K562 (cell line): Measurements from ENCODE around the gene TMEM181. TPM values are rescaled to one million over a fixed set of nuclear protein-coding genes. Genes with fewer than 3 reads are reported as not detected.

Experiments
- ATAC-seq: fragments of 200-7000 bp; cut with Tn5 transposase; 3 replicates; pipeline ENCODE4 v1.9.1; 2020; ENCODE audit warnings: moderate library complexity
- BruUV-seq: library from RNA; stranded (reverse); fragments of 400-500 nt; replicated peaks from 2 replicates; lab custom pipeline; 2021; lab: Mats Ljungman, UMichigan
- CTCF ChIA-PET: fragments of 300-600 bp; formaldehyde crosslinking; extraction: SDS; loops from one replicate; lab custom pipeline; 2021; ENCODE audit warnings: low intra/inter-chr PET ratio; lab: Yijun Ruan, JAX
- POLR2A ChIA-PET: fragments of 300-600, 350-650 bp; sonication (Branson Sonifier 250); formaldehyde crosslinking; extraction: SDS; loops from one replicate; lab custom pipeline; 2021; ENCODE audit warnings: antibody characterized with exemption, inconsistent platforms; lab: Yijun Ruan, JAX
- DNase-seq, 4 experiments: peaks; one replicate each; pipeline versions ENCODE4 v3.0.0 to v3.0.0-alpha.2; 2011 to 2018; ENCODE audit warnings: low spot score in 3 of 4, mixed read lengths in 3 of 4; ENCODE audit errors: extremely low read depth in 1 of 4
- FAIRE-seq: peaks from 2 replicates; lab custom pipeline; 2011; peaks lifted over from hg19 to GRCh38; lab: Jason Lieb, UNC
- H2AFZ ChIP-seq: 2 replicates; pipeline ENCODE4 v1.6.0; 2011; ENCODE audit warnings: low read depth, low read length, control low read depth, inconsistent platforms
- H3K27ac ChIP-seq: fragments of 200-600 bp; 3 replicates; pipeline ENCODE4 v1.8.0; 2011; ENCODE audit warnings: low read depth, mild to moderate bottlenecking, control low read depth, inconsistent platforms, low read length, moderate library complexity, mixed read lengths; ENCODE audit errors: extremely low read depth
- H3K27me3 ChIP-seq, 2 experiments: fragments of 300-600 bp in 1 of 2; 2 replicates in 1 of 2; 3 replicates in 1 of 2; pipeline versions ENCODE4 v1.6.0 to v1.8.0; 2011; ENCODE audit warnings: inconsistent platforms in 2 of 2, low read length in 2 of 2, mild to moderate bottlenecking in 1 of 2, mixed read lengths in 1 of 2, moderate library complexity in 1 of 2; ENCODE audit not compliant: control insufficient read depth in 2 of 2, insufficient read depth in 2 of 2
- H3K36me3 ChIP-seq: fragments of 300-600 bp; 3 replicates; pipeline ENCODE4 v1.8.0; 2011; ENCODE audit warnings: mild to moderate bottlenecking, low read length, inconsistent platforms; ENCODE audit not compliant: control insufficient read depth, insufficient read depth
- H3K4me1 ChIP-seq, 2 experiments: fragments of 200-600 bp in 1 of 2; replicated peaks in 1 of 2; 2 replicates in 1 of 2; 3 replicates in 1 of 2; pipeline versions ENCODE4 v1.5.1 to v1.8.0; 2011; ENCODE audit warnings: inconsistent platforms in 2 of 2, low read length in 2 of 2, mild to moderate bottlenecking in 1 of 2, mixed read lengths in 1 of 2, moderate library complexity in 1 of 2; ENCODE audit not compliant: control insufficient read depth in 2 of 2, insufficient read depth in 2 of 2
- H3K4me2 ChIP-seq: 2 replicates; pipeline ENCODE4 v1.6.1; 2011; ENCODE audit warnings: low read length, control low read depth, inconsistent platforms, mixed read lengths; ENCODE audit not compliant: insufficient read depth
- H3K4me3 ChIP-seq: fragments of 200-600 bp; sonication (generic), shearing (Covaris generic); 2 replicates; pipeline ENCODE4 v1.5.1; 2016; ENCODE audit warnings: control low read depth, inconsistent platforms
- H3K79me2 ChIP-seq: fragments of 200-600 bp; 3 replicates; pipeline ENCODE4 v1.8.0; 2011; ENCODE audit warnings: low read length, inconsistent platforms; ENCODE audit not compliant: control insufficient read depth, insufficient read depth
- H3K9ac ChIP-seq, 2 experiments: 2 replicates each; pipeline versions ENCODE4 v1.6.0 to v1.6.1; 2011; ENCODE audit warnings: low read depth in 2 of 2, low read length in 2 of 2, control low read depth in 1 of 2, inconsistent platforms in 1 of 2, mild to moderate bottlenecking in 1 of 2, mixed read lengths in 1 of 2; ENCODE audit not compliant: insufficient read depth in 1 of 2
- H3K9me1 ChIP-seq: one replicate; pipeline ENCODE4 v1.6.0; 2011; ENCODE audit warnings: inconsistent platforms, mild to moderate bottlenecking, low read length, moderate library complexity; ENCODE audit not compliant: control insufficient read depth, insufficient read depth
- H3K9me3 ChIP-seq: replicated peaks from 2 replicates; pipeline ENCODE4 v1.5.1; 2011; ENCODE audit warnings: low read depth, low read length, inconsistent platforms; ENCODE audit not compliant: control insufficient read depth, insufficient read depth
- H4K20me1 ChIP-seq: replicated peaks from 2 replicates; pipeline ENCODE4 v1.6.1; 2011; ENCODE audit warnings: low read length, inconsistent platforms, mixed read lengths; ENCODE audit not compliant: control insufficient read depth, insufficient read depth
- CBFB ChIP-seq: sonication (generic); formaldehyde crosslinking; IDR thresholded peaks from 2 replicates; pipeline ENCODE4 v1.4.0; 2020; ENCODE audit warnings: mild to moderate bottlenecking, missing genetic modification reagents
- E2F1 ChIP-seq: sonication (generic); formaldehyde crosslinking; IDR thresholded peaks from 2 replicates; pipeline ENCODE4 v1.8.1; 2023; ENCODE audit warnings: mild to moderate bottlenecking, missing genetic modification reagents, moderate library complexity
- IRF2 ChIP-seq: sonication (generic); formaldehyde crosslinking; IDR thresholded peaks from 2 replicates; pipeline ENCODE4 v1.8.1; 2022; ENCODE audit warnings: mild to moderate bottlenecking, missing genetic modification reagents
- MAFK ChIP-seq: IDR thresholded peaks from 2 replicates; pipeline ENCODE4 v1.6.1; 2011; ENCODE audit warnings: low read length, improper control_type of control experiment
- NFIC ChIP-seq: fragments of 450-650 bp; IDR thresholded peaks from 2 replicates; pipeline ENCODE4 v1.6.1; 2017; ENCODE audit warnings: mild to moderate bottlenecking, inconsistent platforms
- NFIX ChIP-seq: fragments of 250-450 bp; sonication (Bioruptor Pico); IDR thresholded peaks from 2 replicates; pipeline ENCODE4 v1.4.0; 2020; ENCODE audit warnings: low read depth, mild to moderate bottlenecking, moderate library complexity
- ZNF655 ChIP-seq: fragments of 250-450 bp; sonication (Bioruptor Pico); IDR thresholded peaks from 2 replicates; pipeline ENCODE4 v1.5.0; 2021
- ZNF696 ChIP-seq: fragments of 250-450 bp; sonication (Bioruptor Pico); conservative IDR thresholded peaks from 2 replicates; pipeline ENCODE4 v1.4.0; 2020; ENCODE audit warnings: mild to moderate bottlenecking, moderate library complexity
- WGBS: fragments of 100-300 bp; shearing (Covaris generic); methylation state at CpG from one replicate; pipeline ENCODE4 v1.1.6; 2016; ENCODE audit warnings: low coverage, mixed read lengths; ENCODE audit not compliant: insufficient coverage; ENCODE audit errors: missing lambda C conversion rate; 5-methylcytosine and 5-hydroxymethylcytosine counted together
- in situ Hi-C: fragments of 300-500 bp; cut with MboI; formaldehyde crosslinking; loops from 4 replicates; pipeline ENCODE4 v1.15.0; 2018; ENCODE audit warnings: inconsistent platforms, mixed read lengths
- intact Hi-C: fragments of 100-400 bp; cut with micrococcal nuclease; formaldehyde crosslinking; loops from 2 replicates; pipeline ENCODE4 v1.14.2; 2022
- polyA plus RNA-seq, 8 experiments: library from polyadenylated mRNA; depleted of rRNA in 4 of 8; stranded (reverse) in 5 of 8; unstranded in 3 of 8; fragments of >200 nt; fragmentation: Nextera tagmentation in 2 of 8; fragmentation: Illumina TruSeq in 1 of 8; extraction: Ambion mirVana in 2 of 8; extraction: Trizol in 1 of 8; gene quantifications; 2 replicates each; pipeline versions ENCODE4 v1.2.1 to v1.2.3, GENCODE V29; 2011 to 2014; ENCODE audit warnings: inconsistent platforms in 1 of 8, missing spikeins in 1 of 8
- total RNA-seq, 7 experiments: library from RNA; depleted of rRNA in 6 of 7; stranded (reverse); fragments of >200 nt in 6 of 7; fragmentation: Illumina TruSeq in 2 of 7; extraction: Trizol in 2 of 7; gene quantifications; 2 replicates each; pipeline versions ENCODE4 v1.2.1 to v1.2.3, GENCODE V29; 2011 to 2021; ENCODE audit warnings: low replicate concordance in 1 of 7

TMEM181 gene
- total and polyA plus RNA-seq, 9 of the 15 experiments (the other 6 are each of a cell fraction or from before 2014, with no cell fraction given): 5.6 to 27.2 (median 19.9) TPM

GRCh38 chr6:158647501-158647900 lies 87.6 kb downstream of the TMEM181 start:
- Histone ChIP-seq H2AFZ (no peak overlapping the region), H3K4me3 (no peak overlapping the region), H3K9ac (no peak overlapping the region), H3K79me2 (peaks cover 20% of the 10 kb centered on the region), H3K9me3 (no peaks in the 10 kb centered on the region), H3K27me3 (peaks cover 8 to 15% of the 10 kb centered on the region in 2 experiments; a peak in 3 of 5 replicates), H3K4me1 (peaks cover 10 to 18% of the 10 kb centered on the region in 2 experiments; a peak in 4 of 5 replicates), H3K9me1 (no peaks in the 10 kb centered on the region), H3K4me2 (no peak overlapping the region), H3K27ac (no peak overlapping the region), H3K36me3 (0 out of 3 replicates have a peak, but pooled peaks cover 6% of the 10 kb centered on the region), H4K20me1 (no peaks in the 10 kb centered on the region)
- DNase-seq (no peak), FAIRE-seq (no peak), ATAC-seq (no peak)
- intact Hi-C loops: no loop called here
- ChIA-PET POLR2A (interaction anchor here (1.3 to 1.5 kb wide), 2 partner anchors 10 to 12 kb away, joined by 3 to 5 read pairs; no protein-coding TSS in a partner anchor), CTCF (no interaction called here)
- TF ChIP-seq IRF2 (no peak), MAFK (no peak), NFIX (CRISPR knock-in tag) (peak; percentile 53; the same call in 1 of the 2 replicates), ZNF655 (CRISPR knock-in tag) (no peak), CBFB (no peak), ZNF696 (CRISPR knock-in tag) (no peak), E2F1 (CRISPR knock-in tag) (no peak), NFIC (peak; percentile 91)
- in situ Hi-C loops: no loop called here
- no TSS peak for BruUV-seq
- 6% methylated on average over 4 of the region's 4 CpGs for WGBS
